Colonic mucosa (tissue), 4 donors: ENCODE measurements around the gene TCF7L1. TPM values are rescaled to one million over a fixed set of nuclear protein-coding genes. Genes with fewer than 3 reads are reported as not detected.

ENCODE experiments used
- DNase-seq: peaks from one replicate; pipeline ENCODE4 v3.0.0-alpha.2; 2020
- H3K27ac ChIP-seq: fragments of 200-600 bp; one replicate; pipeline ENCODE4 v1.8.0; 2021
- H3K27me3 ChIP-seq: fragments of 200-600 bp; one replicate; pipeline ENCODE4 v1.8.0; 2021
- H3K36me3 ChIP-seq: fragments of 200-600 bp; one replicate; pipeline ENCODE4 v1.8.0; 2021
- H3K4me1 ChIP-seq: fragments of 200-600 bp; one replicate; pipeline ENCODE4 v1.8.0; 2021; ENCODE audit warnings: mild to moderate bottlenecking
- H3K4me3 ChIP-seq: fragments of 200-600 bp; one replicate; pipeline ENCODE4 v1.8.0; 2021
- H3K9ac ChIP-seq, 2 donors: one replicate each; pipeline ENCODE4 v1.7.0; 2013; ENCODE audit warnings: control low read depth in 2 of 2, low read depth in 2 of 2, low read length in 2 of 2
- H3K9me3 ChIP-seq: fragments of 200-600 bp; one replicate; pipeline ENCODE4 v1.8.0; 2021
- CTCF ChIP-seq: fragments of 200-600 bp; IDR thresholded peaks from one replicate; pipeline ENCODE4 v1.8.0; 2022; ENCODE audit warnings: antibody characterized with exemption, mild to moderate bottlenecking
- intact Hi-C: fragments of 100-400 bp; cut with DNase I; formaldehyde crosslinking; loops from one replicate; pipeline ENCODE4 v1.14.1; 2022
- total RNA-seq, 2 donors: library from RNA; stranded (reverse); fragmentation: NEBNext Ultra II Directional in 1 of 2; extraction: Animal tissue kit (Norgen Biotek cat#: 25700) in 1 of 2; gene quantifications; one replicate each; pipeline ENCODE4 v1.2.1, GENCODE V29; 2021
- donor health status: healthy.
- donor health status: DM: no; HTN: no; CAD: no.
- donor health status: DM: no; HTN: no; CAD: no.

Gene TCF7L1
- total RNA-seq, 2 donors from 2014 or later = 0.99 to 3.2 TPM

- no peak overlapping the region for H3K27ac ChIP-seq
- intact Hi-C loops = no loop called here
- H3K27me3 ChIP-seq = no peaks in the 10 kb centered on the region
- peaks cover 6% of the 10 kb centered on the region for H3K4me1 ChIP-seq
- DNase-seq = no peak
- no peaks in the 10 kb centered on the region for H3K36me3 ChIP-seq
- H3K4me3 ChIP-seq = no peak overlapping the region
- no peak for TF ChIP-seq CTCF
- H3K9me3 ChIP-seq = no peaks in the 10 kb centered on the region
- no peak overlapping the region for H3K9ac ChIP-seq
Observed at GRCh38 chr2:85246348-85246747, 113.2 kb downstream of the TCF7L1 start.

- DNase-seq = no peak
- Histone ChIP-seq H3K9ac (no peak overlapping the region), H3K27ac (no peak overlapping the region), H3K9me3 (no peaks in the 10 kb centered on the region), H3K36me3 (no peaks in the 10 kb centered on the region), H3K4me1 (peaks cover 6% of the 10 kb centered on the region), H3K4me3 (no peak overlapping the region), H3K27me3 (no peaks in the 10 kb centered on the region)
- no peak for TF ChIP-seq CTCF
- intact Hi-C loops = no loop called here
Observed at GRCh38 chr2:85247610-85248009, 114.4 kb downstream of the TCF7L1 start.

GRCh38 chr2:85248773-85249509, 115.7 kb downstream of the TCF7L1 start:
- TF ChIP-seq CTCF = no peak
- Histone ChIP-seq H3K9me3 (no peaks in the 10 kb centered on the region), H3K4me1 (peaks cover 6% of the 10 kb centered on the region), H3K4me3 (no peak overlapping the region), H3K27ac (peak overlapping the region; percentile 77), H3K9ac (peak overlapping the region; percentile 43 to 68), H3K27me3 (no peaks in the 10 kb centered on the region), H3K36me3 (no peaks in the 10 kb centered on the region)
- DNase-seq = peak; percentile 74
- intact Hi-C loops = no loop called here

GRCh38 chr2:85250045-85250444, 116.9 kb downstream of the TCF7L1 start:
- Histone ChIP-seq H3K9ac (peak overlapping the region in 1 of 2 donors; percentile 23), H3K9me3 (no peaks in the 10 kb centered on the region), H3K27ac (peak overlapping the region; percentile 77), H3K36me3 (no peaks in the 10 kb centered on the region), H3K27me3 (no peaks in the 10 kb centered on the region), H3K4me1 (peaks cover 6% of the 10 kb centered on the region), H3K4me3 (no peak overlapping the region)
- no peak for TF ChIP-seq CTCF
- no peak for DNase-seq
- intact Hi-C loops = no loop called here

- H3K9me3 ChIP-seq = no peaks in the 10 kb centered on the region
- no peak for TF ChIP-seq CTCF
- peaks cover 6% of the 10 kb centered on the region for H3K4me1 ChIP-seq
- no peak overlapping the region for H3K9ac ChIP-seq
- no peaks in the 10 kb centered on the region for H3K36me3 ChIP-seq
- no peaks in the 10 kb centered on the region for H3K27me3 ChIP-seq
- DNase-seq = no peak
- no peak overlapping the region for H3K4me3 ChIP-seq
- H3K27ac ChIP-seq = no peak overlapping the region
- intact Hi-C loops = no loop called here
Observed at GRCh38 chr2:85251070-85251616, 118.0 kb downstream of the TCF7L1 start.
